K562 (cell line): ENCODE data around the gene CCDC172. TPM values are rescaled to one million over a fixed set of nuclear protein-coding genes. Genes with fewer than 3 reads are reported as not detected.

Experiments
- BCL6 ChIP-seq: fragments of 250-450 bp; sonication (Bioruptor Pico); IDR thresholded peaks from 2 replicates; pipeline ENCODE4 v1.4.0; 2020
- MGA ChIP-seq: fragments of 450-650 bp; IDR thresholded peaks from 2 replicates; pipeline ENCODE4 v1.6.1; 2016; ENCODE audit warnings: mild to moderate bottlenecking, moderate library complexity
- YY1 ChIP-seq, 3 experiments: IDR thresholded peaks; 2 replicates each; pipeline ENCODE4 v1.6.1; 2011; ENCODE audit warnings: low read length in 2 of 3, mild to moderate bottlenecking in 2 of 3, moderate library complexity in 2 of 3, borderline replicate concordance in 1 of 3, control low read depth in 1 of 3, low read depth in 1 of 3; ENCODE audit not compliant: insufficient read depth in 3 of 3, insufficient replicate concordance in 2 of 3, control insufficient read depth in 1 of 3, insufficient read length in 1 of 3; ENCODE audit errors: extremely low read depth in 1 of 3
- polyA plus RNA-seq, 8 experiments: library from polyadenylated mRNA; depleted of rRNA in 4 of 8; stranded (reverse) in 5 of 8; unstranded in 3 of 8; fragments of >200 nt; fragmentation: Nextera tagmentation in 2 of 8; fragmentation: Illumina TruSeq in 1 of 8; extraction: Ambion mirVana in 2 of 8; extraction: Trizol in 1 of 8; gene quantifications; 2 replicates each; pipeline versions ENCODE4 v1.2.1 to v1.2.3, GENCODE V29; 2011 to 2014; ENCODE audit warnings: inconsistent platforms in 1 of 8, missing spikeins in 1 of 8
- total RNA-seq, 7 experiments: library from RNA; depleted of rRNA in 6 of 7; stranded (reverse); fragments of >200 nt in 6 of 7; fragmentation: Illumina TruSeq in 2 of 7; extraction: Trizol in 2 of 7; gene quantifications; 2 replicates each; pipeline versions ENCODE4 v1.2.1 to v1.2.3, GENCODE V29; 2011 to 2021; ENCODE audit warnings: low replicate concordance in 1 of 7

CCDC172 gene
- total and polyA plus RNA-seq, 9 of the 15 experiments (the other 6 are each of a cell fraction or from before 2014, with no cell fraction given) = not detected

GRCh38 chr10:116329153-116329552 lies 4.9 kb downstream of the CCDC172 start (continued):
- no peak for TF ChIP-seq YY1 (IDR thresholded peaks at IDR 0.05; ENCODE audit: borderline replicate concordance in 1 of 3, control insufficient read depth in 1 of 3, extremely low read depth in 1 of 3, insufficient read depth in 3 of 3, insufficient read length in 1 of 3, insufficient replicate concordance in 2 of 3, low read depth in 1 of 3, low read length in 2 of 3)
- TF ChIP-seq MGA = no peak
- TF ChIP-seq BCL6 (CRISPR knock-in tag) = no peak
